ENCODE data around the gene SCLT1. TPM values are rescaled to one million over a fixed set of nuclear protein-coding genes. Genes with fewer than 3 reads are reported as not detected.

The SCLT1 gene
- total RNA-seq, 1 experiment from 2014 or later = 15.9 TPM

DNA sequence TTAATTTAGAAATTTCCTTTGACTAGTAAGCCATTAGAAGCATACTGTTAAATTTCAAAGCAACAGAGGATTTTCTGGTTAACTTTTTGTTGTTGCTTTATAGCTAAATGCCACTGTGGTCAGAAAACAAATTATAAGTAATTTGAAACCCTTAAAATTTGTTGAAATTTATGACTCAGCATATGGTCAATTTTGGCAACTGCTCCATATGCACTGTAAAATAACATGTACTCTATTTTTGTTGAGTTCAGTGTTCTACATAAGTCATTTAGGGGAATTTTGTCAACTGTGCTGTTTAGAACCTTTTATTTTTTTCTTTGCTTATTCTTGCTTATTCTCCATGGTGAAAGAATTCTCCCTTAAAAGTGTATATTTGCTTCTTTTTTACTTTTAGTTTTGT lies 28.6 kb downstream of the SCLT1 start:
- Histone ChIP-seq H3K4me2 (no peak overlapping the region), H3K4me1 (replicated peaks; ENCODE audit: insufficient read depth) (no peaks in the 10 kb centered on the region), H4K20me1 (ENCODE audit: insufficient read depth) (no peaks in the 10 kb centered on the region), H3K79me2 (ENCODE audit: low read depth) (no peaks in the 10 kb centered on the region), H3F3A (ENCODE audit: insufficient read depth, low read depth) (no peaks in the 10 kb centered on the region), H3K9me3 (ENCODE audit: insufficient read depth, low read depth) (0 out of 2 replicates have a peak, but pooled peaks cover 5% of the 10 kb centered on the region), H2AFZ (no peak overlapping the region), H3K4me3 (no peak overlapping the region), H3K27me3 (ENCODE audit: insufficient read depth, low read depth) (no peaks in the 10 kb centered on the region), H3K36me3 (ENCODE audit: low read depth) (no peaks in the 10 kb centered on the region), H3K27ac (no peak overlapping the region), H3K9me2 (ENCODE audit: insufficient read depth) (no peaks in the 10 kb centered on the region)
- TF ChIP-seq, protein P1, sequence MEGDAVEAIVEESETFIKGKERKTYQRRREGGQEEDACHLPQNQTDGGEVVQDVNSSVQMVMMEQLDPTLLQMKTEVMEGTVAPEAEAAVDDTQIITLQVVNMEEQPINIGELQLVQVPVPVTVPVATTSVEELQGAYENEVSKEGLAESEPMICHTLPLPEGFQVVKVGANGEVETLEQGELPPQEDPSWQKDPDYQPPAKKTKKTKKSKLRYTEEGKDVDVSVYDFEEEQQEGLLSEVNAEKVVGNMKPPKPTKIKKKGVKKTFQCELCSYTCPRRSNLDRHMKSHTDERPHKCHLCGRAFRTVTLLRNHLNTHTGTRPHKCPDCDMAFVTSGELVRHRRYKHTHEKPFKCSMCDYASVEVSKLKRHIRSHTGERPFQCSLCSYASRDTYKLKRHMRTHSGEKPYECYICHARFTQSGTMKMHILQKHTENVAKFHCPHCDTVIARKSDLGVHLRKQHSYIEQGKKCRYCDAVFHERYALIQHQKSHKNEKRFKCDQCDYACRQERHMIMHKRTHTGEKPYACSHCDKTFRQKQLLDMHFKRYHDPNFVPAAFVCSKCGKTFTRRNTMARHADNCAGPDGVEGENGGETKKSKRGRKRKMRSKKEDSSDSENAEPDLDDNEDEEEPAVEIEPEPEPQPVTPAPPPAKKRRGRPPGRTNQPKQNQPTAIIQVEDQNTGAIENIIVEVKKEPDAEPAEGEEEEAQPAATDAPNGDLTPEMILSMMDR (conservative IDR thresholded peaks at IDR 0.05) = no peak
- no peak for TF ChIP-seq EZH2 (IDR thresholded peaks at IDR 0.05; ENCODE audit: low read depth)
- no TSS peak for BruUV-seq (replicated peaks)
- intact Hi-C loops (cut with micrococcal nuclease; ENCODE audit: unreplicated experiment) = no loop called here
- DNase-seq = no peak
- ChIA-PET POLR2A (ENCODE audit: unreplicated experiment) (interaction anchor here (0.7 kb wide), 1 partner anchor 290 kb away, joined by 5 read pairs; no protein-coding TSS in a partner anchor), CTCF (no interaction called here)

DNA sequence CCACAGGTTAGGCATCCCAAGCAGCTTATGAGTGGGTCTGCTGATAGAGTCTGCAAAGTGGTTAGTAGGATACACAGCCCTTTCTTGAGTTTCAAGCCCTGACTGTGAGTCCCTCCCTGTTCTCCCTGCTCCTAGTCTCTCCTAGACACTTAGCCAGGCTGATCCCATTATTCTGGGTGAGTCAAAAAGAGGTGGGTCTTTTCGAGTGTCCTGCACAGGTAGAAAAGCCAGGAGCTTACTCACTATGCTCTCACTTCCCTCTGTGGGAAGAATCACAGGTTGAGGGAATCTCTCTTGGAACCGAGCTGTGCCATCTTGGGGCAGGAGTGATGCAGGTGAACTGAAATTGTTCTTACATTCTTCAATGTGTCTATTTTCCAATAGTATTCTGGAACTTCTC lies 29.7 kb downstream of the SCLT1 start:
- Histone ChIP-seq H3K4me2 (no peak overlapping the region), H3K27ac (no peak overlapping the region), H3K4me3 (no peak overlapping the region), H3K4me1 (replicated peaks; ENCODE audit: insufficient read depth) (no peaks in the 10 kb centered on the region), H3K9me3 (ENCODE audit: insufficient read depth, low read depth) (0 out of 2 replicates have a peak, but pooled peaks cover 9% of the 10 kb centered on the region), H4K20me1 (ENCODE audit: insufficient read depth) (no peaks in the 10 kb centered on the region), H3K79me2 (ENCODE audit: low read depth) (no peaks in the 10 kb centered on the region), H3F3A (ENCODE audit: insufficient read depth, low read depth) (no peaks in the 10 kb centered on the region), H3K27me3 (ENCODE audit: insufficient read depth, low read depth) (no peaks in the 10 kb centered on the region), H2AFZ (no peak overlapping the region), H3K9me2 (ENCODE audit: insufficient read depth) (no peaks in the 10 kb centered on the region), H3K36me3 (ENCODE audit: low read depth) (no peaks in the 10 kb centered on the region)
- intact Hi-C loops (cut with micrococcal nuclease; ENCODE audit: unreplicated experiment) = no loop called here
- CTCF ChIA-PET = no interaction called here
- no peak for TF ChIP-seq EZH2 (IDR thresholded peaks at IDR 0.05; ENCODE audit: low read depth)
- TF ChIP-seq, protein P1 (conservative IDR thresholded peaks at IDR 0.05) = no peak
- no TSS peak for BruUV-seq (replicated peaks)
- POLR2A ChIA-PET (ENCODE audit: unreplicated experiment) = no interaction called here
- no peak for DNase-seq

DNA sequence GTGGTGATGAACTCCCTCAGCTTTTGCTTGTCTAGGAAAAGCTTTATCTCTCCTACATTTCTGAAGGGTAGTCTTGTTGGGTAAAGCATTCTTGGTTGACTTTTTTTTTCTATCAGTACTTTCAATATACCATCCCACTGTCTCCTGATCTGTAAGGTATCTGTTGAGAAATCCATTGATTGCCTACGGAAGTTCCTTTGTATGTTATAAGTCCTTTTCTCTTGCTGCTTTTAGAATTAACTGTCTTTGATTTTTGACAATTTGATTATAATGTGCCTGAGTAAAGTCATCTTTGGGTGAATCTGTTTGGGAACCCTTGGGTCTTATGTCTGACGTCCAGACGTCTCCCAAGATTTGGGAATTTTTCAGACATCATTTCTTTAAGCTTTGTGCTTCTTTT lies 30.8 kb downstream of the SCLT1 start:
- no peak overlapping the region for H3K4me2 ChIP-seq
- no peaks in the 10 kb centered on the region for H3F3A ChIP-seq (ENCODE audit: insufficient read depth, low read depth)
- no peak for TF ChIP-seq EZH2 (IDR thresholded peaks at IDR 0.05; ENCODE audit: low read depth)
- TF ChIP-seq, protein P1 (conservative IDR thresholded peaks at IDR 0.05) = no peak
- H4K20me1 ChIP-seq (ENCODE audit: insufficient read depth) = no peaks in the 10 kb centered on the region
- intact Hi-C loops (cut with micrococcal nuclease; ENCODE audit: unreplicated experiment) = no loop called here
- no peaks in the 10 kb centered on the region for H3K4me1 ChIP-seq (replicated peaks; ENCODE audit: insufficient read depth)
- CTCF ChIA-PET = no interaction called here
- no peak for DNase-seq
- no peak overlapping the region for H3K4me3 ChIP-seq
- H3K27me3 ChIP-seq (ENCODE audit: insufficient read depth, low read depth) = no peaks in the 10 kb centered on the region
- H3K9me3 ChIP-seq (ENCODE audit: insufficient read depth, low read depth) = 0 out of 2 replicates have a peak, but pooled peaks cover 9% of the 10 kb centered on the region
- H3K36me3 ChIP-seq (ENCODE audit: low read depth) = no peaks in the 10 kb centered on the region
- no peaks in the 10 kb centered on the region for H3K79me2 ChIP-seq (ENCODE audit: low read depth)
- H3K27ac ChIP-seq = no peak overlapping the region
- POLR2A ChIA-PET (ENCODE audit: unreplicated experiment) = no interaction called here
- no peak overlapping the region for H2AFZ ChIP-seq
- H3K9me2 ChIP-seq (ENCODE audit: insufficient read depth) = no peaks in the 10 kb centered on the region
- BruUV-seq (replicated peaks) = no TSS peak

All from PC-9 (cell line).